HCT116 (cell line): ENCODE measurements around the gene MCL1. TPM values are rescaled to one million over a fixed set of nuclear protein-coding genes. Genes with fewer than 3 reads are reported as not detected.

Experiments
- ATAC-seq: fragments of 200-7000 bp; cut with Tn5 transposase; 2 replicates; pipeline ENCODE4 v1.9.1; 2020; ENCODE audit warnings: mild to moderate bottlenecking, moderate library complexity
- BruUV-seq: library from RNA; stranded (reverse); fragments of 400-500 nt; replicated peaks from 2 replicates; lab custom pipeline; 2021; lab: Mats Ljungman, UMichigan
- CTCF ChIA-PET: fragments of 300-600 bp; sonication (Branson Sonifier 250); formaldehyde crosslinking; loops from one replicate; lab custom pipeline; 2021; ENCODE audit warnings: antibody characterized with exemption; lab: Charles Lee
- POLR2A ChIA-PET: fragments of 300-600, 350-600 bp; sonication (Branson Sonifier 250); formaldehyde crosslinking; loops from one replicate; lab custom pipeline; 2021; ENCODE audit warnings: antibody characterized with exemption; lab: Charles Lee
- RAD21 ChIA-PET, 2 experiments: fragments of 300-600 bp; sonication (Branson Sonifier 250); formaldehyde crosslinking; loops; one replicate each; lab custom pipeline; 2023; ENCODE audit warnings: low total read pairs in 2 of 2; ENCODE audit not compliant: uncharacterized antibody in 2 of 2, unreplicated experiment in 2 of 2, low non-redundant PET in 1 of 2; lab: Charles Lee
- DNase-seq: peaks from one replicate; pipeline ENCODE4 v3.0.0-alpha.2; 2010; ENCODE audit warnings: low read depth, low spot score
- H2AFZ ChIP-seq: fragments of 200-600 bp; shearing (Covaris generic), sonication (generic); 2 replicates; pipeline ENCODE4 v1.6.1; 2017; ENCODE audit warnings: low read depth, mixed run types, mixed read lengths, antibody characterized with exemption, low read length; ENCODE audit not compliant: poor library complexity, severe bottlenecking
- H3K27ac ChIP-seq: 2 replicates; pipeline ENCODE4 v1.5.1; 2012; ENCODE audit warnings: low read depth, low read length
- H3K27me3 ChIP-seq: fragments of 200-600 bp; sonication (generic); 2 replicates; pipeline ENCODE4 v1.6.1; 2016; ENCODE audit warnings: mixed run types, low read length, mixed read lengths; ENCODE audit not compliant: insufficient read depth
- H3K36me3 ChIP-seq, 2 experiments: fragments of 200-500 bp in 1 of 2; fragments of 200-600 bp in 1 of 2; sonication (Bioruptor generic) in 1 of 2; sonication (generic) in 1 of 2; 2 replicates each; pipeline versions ENCODE4 v1.5.1 to v1.6.1; 2014 to 2016; ENCODE audit warnings: low read length in 2 of 2, inconsistent platforms in 1 of 2, mixed read lengths in 1 of 2, mixed run types in 1 of 2; ENCODE audit not compliant: insufficient read depth in 2 of 2, control insufficient read depth in 1 of 2
- H3K4me1 ChIP-seq, 2 experiments: fragments of 200-600 bp in 1 of 2; sonication (generic) in 1 of 2; 2 replicates each; pipeline versions ENCODE4 v1.5.1 to v1.6.1; 2012 to 2017; ENCODE audit warnings: low read length in 2 of 2, inconsistent platforms in 1 of 2, mild to moderate bottlenecking in 1 of 2, mixed read lengths in 1 of 2, mixed run types in 1 of 2, moderate library complexity in 1 of 2; ENCODE audit not compliant: insufficient read depth in 2 of 2, control insufficient read depth in 1 of 2
- H3K4me2 ChIP-seq: fragments of 200-600 bp; sonication (generic); 2 replicates; pipeline ENCODE4 v1.6.1; 2017; ENCODE audit warnings: mixed run types, low read length, mixed read lengths
- H3K4me3 ChIP-seq, 2 experiments: fragments of 200-600 bp in 1 of 2; sonication (generic) in 1 of 2; replicated peaks in 1 of 2; 2 replicates each; pipeline ENCODE4 v1.5.1; 2011 to 2016; ENCODE audit warnings: low read length in 2 of 2, control low read depth in 1 of 2, low read depth in 1 of 2, mild to moderate bottlenecking in 1 of 2, mixed read lengths in 1 of 2, mixed run types in 1 of 2
- H3K79me2 ChIP-seq: fragments of 200-600 bp; sonication (generic); 2 replicates; pipeline ENCODE4 v1.6.1; 2017; ENCODE audit warnings: mild to moderate bottlenecking, mixed run types, low read length, moderate library complexity, mixed read lengths; ENCODE audit not compliant: insufficient read depth
- H3K9ac ChIP-seq: fragments of 200-600 bp; sonication (generic); 2 replicates; pipeline ENCODE4 v1.6.1; 2016; ENCODE audit warnings: low read length, mixed read lengths
- H3K9me2 ChIP-seq: fragments of 200-600 bp; sonication (generic), shearing (Covaris generic); 2 replicates; pipeline ENCODE4 v1.6.1; 2017; ENCODE audit warnings: mixed run types, mild to moderate bottlenecking, moderate library complexity; ENCODE audit not compliant: insufficient read depth
- H3K9me3 ChIP-seq, 2 experiments: fragments of 200-500 bp in 1 of 2; fragments of 200-600 bp in 1 of 2; sonication (Bioruptor generic) in 1 of 2; sonication (generic) in 1 of 2; 2 replicates each; pipeline ENCODE4 v1.6.1; 2014 to 2017; ENCODE audit warnings: low read length in 2 of 2, mixed read lengths in 2 of 2, inconsistent platforms in 1 of 2, low read depth in 1 of 2, mild to moderate bottlenecking in 1 of 2, mixed run types in 1 of 2, moderate library complexity in 1 of 2; ENCODE audit not compliant: control insufficient read depth in 1 of 2, insufficient read depth in 1 of 2
- H4K20me1 ChIP-seq: fragments of 200-600 bp; sonication (generic), shearing (Covaris generic); 2 replicates; pipeline ENCODE4 v1.6.1; 2017; ENCODE audit warnings: mixed run types, mild to moderate bottlenecking, moderate library complexity; ENCODE audit not compliant: insufficient read depth
- ATF3 ChIP-seq: IDR thresholded peaks from 2 replicates; pipeline ENCODE4 v1.6.1; 2012
- CBX3 ChIP-seq: IDR thresholded peaks from 2 replicates; pipeline ENCODE4 v1.6.1; 2012; ENCODE audit warnings: low read depth
- EGR1 ChIP-seq: IDR thresholded peaks from 2 replicates; pipeline ENCODE4 v1.6.1; 2012; ENCODE audit warnings: low read depth
- EZH2 ChIP-seq: fragments of 200-600 bp; sonication (generic); IDR thresholded peaks from 2 replicates; pipeline ENCODE4 v1.6.1; 2017; ENCODE audit warnings: antibody characterized with exemption, mixed run types
- JUND ChIP-seq: IDR thresholded peaks from 2 replicates; pipeline ENCODE4 v1.6.1; 2012
- POLR2AphosphoS5 ChIP-seq: IDR thresholded peaks from 2 replicates; pipeline ENCODE4 v1.6.1; 2011; ENCODE audit warnings: mild to moderate bottlenecking, low read depth, low read length, moderate library complexity
- SIN3A ChIP-seq: IDR thresholded peaks from 2 replicates; pipeline ENCODE4 v1.6.1; 2012; ENCODE audit warnings: low read depth
- SP1 ChIP-seq: IDR thresholded peaks from 2 replicates; pipeline ENCODE4 v1.6.1; 2012; ENCODE audit warnings: low read depth
- SRF ChIP-seq: IDR thresholded peaks from 2 replicates; pipeline ENCODE4 v1.6.1; 2012; ENCODE audit warnings: low read depth
- TCF7L2 ChIP-seq: IDR thresholded peaks from 2 replicates; pipeline ENCODE4 v1.7.0; 2011; ENCODE audit warnings: borderline replicate concordance, inconsistent platforms; ENCODE audit not compliant: insufficient read depth, insufficient read length; ENCODE audit errors: extremely low read depth
- YY1 ChIP-seq: IDR thresholded peaks from 2 replicates; pipeline ENCODE4 v1.6.1; 2011; ENCODE audit warnings: low read length, low read depth, moderate library complexity, mild to moderate bottlenecking; ENCODE audit not compliant: insufficient replicate concordance; ENCODE audit errors: extremely low read depth
- ZFX ChIP-seq: fragments of 450-650 bp; IDR thresholded peaks from 2 replicates; pipeline ENCODE4 v1.6.1; 2017
- ZNF274 ChIP-seq: fragments of 200-500 bp; sonication (Bioruptor generic); IDR thresholded peaks from 2 replicates; pipeline ENCODE4 v1.6.1; 2014; ENCODE audit warnings: mild to moderate bottlenecking, low read depth, low read length, inconsistent platforms
- intact Hi-C: fragments of 100-400 bp; cut with micrococcal nuclease; formaldehyde crosslinking; loops from 2 replicates; pipeline ENCODE4 v1.10.0; 2022
- total RNA-seq: library from RNA; stranded (reverse); gene quantifications from one replicate; pipeline ENCODE4 v1.2.1, GENCODE V29; 2021; ENCODE audit not compliant: unreplicated experiment
- TF ChIP-seq, protein P1 (sequence below): IDR thresholded peaks from 2 replicates; pipeline ENCODE4 v1.6.1; 2011; ENCODE audit warnings: mild to moderate bottlenecking, low read length, moderate library complexity; ENCODE audit not compliant: insufficient replicate concordance; ENCODE audit errors: extremely low read depth
- TF ChIP-seq, protein P2 (sequence below), 3 experiments: fragments of 200-600 bp in 1 of 3; sonication (generic) in 1 of 3; IDR thresholded peaks in 2 of 3; conservative IDR thresholded peaks in 1 of 3; 2 replicates each; pipeline ENCODE4 v1.5.1; 2012 to 2017; ENCODE audit warnings: low read depth in 2 of 3, low read length in 2 of 3, antibody characterized with exemption in 1 of 3, borderline replicate concordance in 1 of 3, control low read depth in 1 of 3, mild to moderate bottlenecking in 1 of 3, mixed read lengths in 1 of 3, mixed run types in 1 of 3, moderate library complexity in 1 of 3; ENCODE audit not compliant: insufficient read depth in 1 of 3
- TF ChIP-seq, protein P3 (sequence below): IDR thresholded peaks from 2 replicates; pipeline ENCODE4 v1.6.1; 2012; ENCODE audit warnings: low read depth
- TF ChIP-seq, protein P4 (sequence below): IDR thresholded peaks from 2 replicates; pipeline ENCODE4 v1.6.1; 2012

MCL1 gene
- total RNA-seq, 1 experiment from 2014 or later = 146 TPM

DNA sequence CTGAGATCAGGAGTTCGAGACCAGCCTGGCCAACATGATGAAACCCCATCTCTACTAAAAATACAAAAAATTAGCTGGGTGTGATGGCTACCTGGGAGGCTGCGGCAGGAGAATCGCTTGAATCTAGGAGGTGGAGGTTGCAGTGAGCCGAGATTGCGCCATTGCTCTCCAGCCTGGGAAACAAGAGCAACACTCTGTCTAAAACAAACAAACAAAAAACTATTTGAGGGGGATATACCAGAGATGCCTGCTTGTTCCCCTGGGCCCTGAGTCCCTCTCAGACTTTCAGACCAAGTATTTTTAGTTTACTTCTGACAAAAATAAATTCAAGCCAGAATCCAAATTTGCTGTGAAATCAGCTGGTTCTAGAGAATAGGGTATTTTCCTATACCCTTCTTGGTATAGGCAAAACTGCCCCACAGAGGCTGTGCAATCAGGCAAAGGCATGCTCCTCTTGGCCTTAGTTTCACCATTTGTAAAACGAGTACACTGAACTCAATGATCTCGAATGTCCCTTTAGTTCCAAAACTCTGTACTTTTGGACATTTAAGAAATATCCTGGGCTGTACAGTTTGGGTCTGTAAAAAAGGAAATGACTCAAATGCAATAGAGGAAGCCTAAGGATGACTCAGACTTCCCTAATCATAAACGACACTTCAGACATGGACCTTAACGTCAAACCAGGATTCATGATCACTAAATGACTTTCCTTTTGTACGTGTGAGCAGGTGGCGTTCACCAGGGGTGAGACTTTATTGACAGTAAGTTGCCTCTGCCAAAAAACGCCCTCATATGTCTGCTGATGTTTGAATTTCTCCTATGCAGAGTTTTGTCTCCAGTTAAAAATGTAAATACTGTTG, 33.9 kb upstream of the MCL1 start:
- intact Hi-C loops = no loop called here
- Histone ChIP-seq H3K27ac (peak overlapping the region; percentile 56), H3K9me2 (no peaks in the 10 kb centered on the region), H4K20me1 (no peaks in the 10 kb centered on the region), H3K27me3 (no peaks in the 10 kb centered on the region), H3K36me3 (peaks cover 3 to 9% of the 10 kb centered on the region in 2 experiments; a peak in 1 of 4 replicates), H3K4me3 (peak overlapping the region in 1 of 2 experiments; percentile 16; a peak in 2 of 4 replicates), H3K4me2 (peak overlapping the region; percentile 65), H3K9ac (peak overlapping the region; percentile 38), H3K9me3 (no peaks in the 10 kb centered on the region), H3K79me2 (no peaks in the 10 kb centered on the region; the same call in 1 of the 2 replicates), H3K4me1 (peaks cover 22 to 51% of the 10 kb centered on the region in 2 experiments), H2AFZ (no peak overlapping the region)
- RAD21 ChIA-PET = no interaction called here
- BruUV-seq = TSS peak; percentile 35
- POLR2A ChIA-PET = interaction anchor here (0.9 to 1.1 kb wide), 2 partner anchors 12 to 34 kb away, joined by 3 to 8 read pairs; partner anchors contain the start of gene MCL1
- CTCF ChIA-PET = interaction anchor here (1.8 kb wide), 1 partner anchor 383 kb away, joined by 4 read pairs; no protein-coding TSS in a partner anchor
- peak; percentile 85 for ATAC-seq
- DNase-seq = peak; percentile 88
- TF ChIP-seq SP1 (peak; percentile 97), POLR2AphosphoS5 (peak; percentile 44; the same call in 1 of the 2 replicates), SRF (peak; percentile 78), SIN3A (peak; percentile 69), YY1 (no peak), CBX3 (peak; percentile 87; the same call in 1 of the 2 replicates), ATF3 (no peak), ZNF274 (no peak), TCF7L2 (peak; percentile 43), ZFX (no peak), JUND (peak; percentile 99), EGR1 (peak; percentile 27; the same call in 1 of the 2 replicates), EZH2 (no peak)
- TF ChIP-seq, protein P1, sequence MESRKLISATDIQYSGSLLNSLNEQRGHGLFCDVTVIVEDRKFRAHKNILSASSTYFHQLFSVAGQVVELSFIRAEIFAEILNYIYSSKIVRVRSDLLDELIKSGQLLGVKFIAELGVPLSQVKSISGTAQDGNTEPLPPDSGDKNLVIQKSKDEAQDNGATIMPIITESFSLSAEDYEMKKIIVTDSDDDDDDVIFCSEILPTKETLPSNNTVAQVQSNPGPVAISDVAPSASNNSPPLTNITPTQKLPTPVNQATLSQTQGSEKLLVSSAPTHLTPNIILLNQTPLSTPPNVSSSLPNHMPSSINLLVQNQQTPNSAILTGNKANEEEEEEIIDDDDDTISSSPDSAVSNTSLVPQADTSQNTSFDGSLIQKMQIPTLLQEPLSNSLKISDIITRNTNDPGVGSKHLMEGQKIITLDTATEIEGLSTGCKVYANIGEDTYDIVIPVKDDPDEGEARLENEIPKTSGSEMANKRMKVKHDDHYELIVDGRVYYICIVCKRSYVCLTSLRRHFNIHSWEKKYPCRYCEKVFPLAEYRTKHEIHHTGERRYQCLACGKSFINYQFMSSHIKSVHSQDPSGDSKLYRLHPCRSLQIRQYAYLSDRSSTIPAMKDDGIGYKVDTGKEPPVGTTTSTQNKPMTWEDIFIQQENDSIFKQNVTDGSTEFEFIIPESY = no peak
- TF ChIP-seq, protein P2, sequence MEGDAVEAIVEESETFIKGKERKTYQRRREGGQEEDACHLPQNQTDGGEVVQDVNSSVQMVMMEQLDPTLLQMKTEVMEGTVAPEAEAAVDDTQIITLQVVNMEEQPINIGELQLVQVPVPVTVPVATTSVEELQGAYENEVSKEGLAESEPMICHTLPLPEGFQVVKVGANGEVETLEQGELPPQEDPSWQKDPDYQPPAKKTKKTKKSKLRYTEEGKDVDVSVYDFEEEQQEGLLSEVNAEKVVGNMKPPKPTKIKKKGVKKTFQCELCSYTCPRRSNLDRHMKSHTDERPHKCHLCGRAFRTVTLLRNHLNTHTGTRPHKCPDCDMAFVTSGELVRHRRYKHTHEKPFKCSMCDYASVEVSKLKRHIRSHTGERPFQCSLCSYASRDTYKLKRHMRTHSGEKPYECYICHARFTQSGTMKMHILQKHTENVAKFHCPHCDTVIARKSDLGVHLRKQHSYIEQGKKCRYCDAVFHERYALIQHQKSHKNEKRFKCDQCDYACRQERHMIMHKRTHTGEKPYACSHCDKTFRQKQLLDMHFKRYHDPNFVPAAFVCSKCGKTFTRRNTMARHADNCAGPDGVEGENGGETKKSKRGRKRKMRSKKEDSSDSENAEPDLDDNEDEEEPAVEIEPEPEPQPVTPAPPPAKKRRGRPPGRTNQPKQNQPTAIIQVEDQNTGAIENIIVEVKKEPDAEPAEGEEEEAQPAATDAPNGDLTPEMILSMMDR (IDR thresholded peaks at IDR 0.05 in 2 of 3, conservative IDR thresholded peaks at IDR 0.05 in 1 of 3; ENCODE audit: borderline replicate concordance in 1 of 3, insufficient read depth in 1 of 3, low read depth in 2 of 3, low read length in 2 of 3) = no peak
- TF ChIP-seq, protein P3, sequence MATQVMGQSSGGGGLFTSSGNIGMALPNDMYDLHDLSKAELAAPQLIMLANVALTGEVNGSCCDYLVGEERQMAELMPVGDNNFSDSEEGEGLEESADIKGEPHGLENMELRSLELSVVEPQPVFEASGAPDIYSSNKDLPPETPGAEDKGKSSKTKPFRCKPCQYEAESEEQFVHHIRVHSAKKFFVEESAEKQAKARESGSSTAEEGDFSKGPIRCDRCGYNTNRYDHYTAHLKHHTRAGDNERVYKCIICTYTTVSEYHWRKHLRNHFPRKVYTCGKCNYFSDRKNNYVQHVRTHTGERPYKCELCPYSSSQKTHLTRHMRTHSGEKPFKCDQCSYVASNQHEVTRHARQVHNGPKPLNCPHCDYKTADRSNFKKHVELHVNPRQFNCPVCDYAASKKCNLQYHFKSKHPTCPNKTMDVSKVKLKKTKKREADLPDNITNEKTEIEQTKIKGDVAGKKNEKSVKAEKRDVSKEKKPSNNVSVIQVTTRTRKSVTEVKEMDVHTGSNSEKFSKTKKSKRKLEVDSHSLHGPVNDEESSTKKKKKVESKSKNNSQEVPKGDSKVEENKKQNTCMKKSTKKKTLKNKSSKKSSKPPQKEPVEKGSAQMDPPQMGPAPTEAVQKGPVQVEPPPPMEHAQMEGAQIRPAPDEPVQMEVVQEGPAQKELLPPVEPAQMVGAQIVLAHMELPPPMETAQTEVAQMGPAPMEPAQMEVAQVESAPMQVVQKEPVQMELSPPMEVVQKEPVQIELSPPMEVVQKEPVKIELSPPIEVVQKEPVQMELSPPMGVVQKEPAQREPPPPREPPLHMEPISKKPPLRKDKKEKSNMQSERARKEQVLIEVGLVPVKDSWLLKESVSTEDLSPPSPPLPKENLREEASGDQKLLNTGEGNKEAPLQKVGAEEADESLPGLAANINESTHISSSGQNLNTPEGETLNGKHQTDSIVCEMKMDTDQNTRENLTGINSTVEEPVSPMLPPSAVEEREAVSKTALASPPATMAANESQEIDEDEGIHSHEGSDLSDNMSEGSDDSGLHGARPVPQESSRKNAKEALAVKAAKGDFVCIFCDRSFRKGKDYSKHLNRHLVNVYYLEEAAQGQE = no peak
- TF ChIP-seq, protein P4, sequence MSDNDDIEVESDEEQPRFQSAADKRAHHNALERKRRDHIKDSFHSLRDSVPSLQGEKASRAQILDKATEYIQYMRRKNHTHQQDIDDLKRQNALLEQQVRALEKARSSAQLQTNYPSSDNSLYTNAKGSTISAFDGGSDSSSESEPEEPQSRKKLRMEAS = peak; percentile 89
